Activated gamma-delta T cell treated with anti-CD3 and anti-CD28 coated beads, Interleukin-2, amount 50 U/mL, for 16 hours (primary cell): Measurements from ENCODE around the gene TSC22D1.
"Not testable (repeated sequence)": the region's sequence is repeated elsewhere in the genome, so short reads cannot be mapped to it uniquely, and the experiment has no call there.

Source experiments
- DNase-seq: peaks from one replicate; pipeline ENCODE4 v3.0.0-alpha.2; 2020; ENCODE audit warnings: low read depth

TSC22D1 gene

DNA sequence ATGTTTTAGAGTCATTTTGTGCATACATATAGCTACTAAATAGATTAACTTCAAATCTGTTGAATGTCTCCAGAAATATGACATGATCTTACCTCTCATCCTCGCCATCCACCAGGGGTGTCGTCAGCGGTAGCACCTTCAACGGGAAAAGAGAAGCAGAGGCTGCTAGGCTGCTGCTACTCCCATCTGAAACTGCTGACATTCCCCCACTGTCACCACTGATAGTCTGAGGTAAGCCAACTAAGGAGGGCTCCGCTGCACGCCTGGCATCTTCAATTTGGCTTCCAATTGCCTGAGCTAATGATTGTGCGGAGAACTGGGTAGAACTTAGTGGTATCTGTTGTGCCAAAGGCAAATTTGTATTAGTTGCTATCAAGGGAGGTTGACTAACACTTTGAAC, 3.1 kb downstream of the TSC22D1 start:
- DNase-seq: no peak

DNA sequence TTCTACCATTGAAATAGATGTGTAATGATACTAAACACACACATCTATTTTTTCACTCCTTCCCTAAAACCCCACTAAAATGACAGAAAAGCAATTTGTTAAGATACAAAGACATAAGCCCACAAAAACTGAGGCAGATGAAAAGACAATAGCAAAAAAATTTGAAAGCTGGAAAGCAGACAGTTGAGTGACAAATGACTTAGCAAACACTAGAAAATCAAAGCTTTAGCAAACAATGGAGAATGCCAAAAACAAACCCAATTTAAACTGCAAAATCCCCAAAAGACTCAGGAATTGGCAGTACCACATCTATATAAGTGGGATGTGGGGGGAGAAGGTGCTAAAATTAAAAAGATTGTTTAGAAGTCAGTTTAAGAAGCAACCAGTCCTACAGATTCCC, 9.5 kb downstream of the TSC22D1 start:
- DNase-seq: no peak

DNA sequence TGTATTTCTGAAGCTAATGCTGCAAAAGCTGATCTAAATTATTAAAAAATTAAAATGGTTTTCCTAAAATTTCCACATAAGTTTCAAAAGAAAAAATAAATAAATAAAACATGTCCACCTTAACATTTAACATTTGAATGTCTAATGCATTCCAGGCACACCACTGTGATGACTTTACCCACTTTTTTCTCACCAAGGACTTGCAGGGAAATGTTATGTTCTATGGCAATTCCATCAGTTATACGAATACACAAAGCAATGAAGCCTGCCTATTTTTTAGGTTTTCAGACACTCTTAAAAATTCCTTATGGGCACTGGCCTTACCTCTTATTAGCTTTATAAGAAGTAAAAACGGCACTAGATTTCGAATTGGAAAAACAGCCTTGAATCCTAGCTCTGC, 10.2 kb downstream of the TSC22D1 start:
- DNase-seq: no peak

DNA sequence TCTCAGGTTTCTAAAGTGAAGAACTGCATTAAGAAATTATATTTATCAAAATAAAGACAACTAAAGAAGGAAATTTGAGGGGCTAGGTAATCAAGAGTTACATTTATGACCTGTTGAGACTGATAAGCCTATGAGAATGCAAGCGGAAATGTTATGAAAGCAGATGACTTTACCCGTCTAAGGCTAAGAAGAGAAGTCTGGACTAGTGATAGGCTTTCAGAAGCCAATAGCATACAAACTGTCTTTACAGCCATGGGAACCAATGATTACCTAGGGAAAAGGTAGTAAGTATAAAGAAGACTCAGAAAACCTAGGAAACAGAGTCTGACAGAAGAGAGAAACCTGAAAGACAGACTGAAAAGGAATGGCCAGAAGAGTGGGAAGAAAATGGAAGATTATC, 11.2 kb downstream of the TSC22D1 start:
- DNase-seq: no peak

DNA sequence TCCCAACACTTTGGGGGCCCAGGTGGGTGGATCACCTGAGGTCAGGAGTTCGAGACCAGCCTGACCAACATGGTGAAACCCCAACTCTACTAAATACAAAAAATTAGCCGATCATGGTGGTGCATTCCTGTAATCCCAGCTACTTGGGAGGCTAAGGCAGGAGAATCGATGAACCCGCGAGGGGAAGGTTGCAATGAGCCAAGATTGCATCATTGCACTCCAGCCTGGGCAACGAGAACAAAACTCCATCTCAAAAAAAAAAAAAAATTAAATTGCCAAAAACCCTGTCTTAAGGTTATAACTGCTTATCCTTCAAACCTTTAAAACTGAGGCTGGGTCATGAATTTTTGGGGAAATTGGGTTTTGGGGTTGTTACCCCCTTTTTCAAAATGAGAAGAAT, 13.3 kb downstream of the TSC22D1 start:
- DNase-seq: not testable (repeated sequence)

DNA sequence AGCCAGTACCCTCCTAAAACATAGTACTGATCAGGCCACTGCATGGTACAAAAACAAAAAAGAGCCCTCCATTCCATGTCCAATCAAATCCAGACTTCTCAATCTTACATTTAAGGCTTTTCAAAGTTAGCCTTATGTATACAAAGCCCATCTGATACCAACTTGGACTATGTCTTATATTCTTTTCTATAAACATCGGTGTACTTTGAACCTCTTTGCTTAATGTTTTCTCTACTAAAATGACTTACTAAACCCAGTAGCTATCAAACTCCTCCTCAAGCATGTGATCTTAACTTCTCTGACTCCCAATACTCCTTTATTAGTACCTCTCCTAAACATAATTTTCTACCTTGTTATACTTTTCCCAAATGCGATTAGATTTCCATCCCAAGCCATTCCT, 14.8 kb downstream of the TSC22D1 start:
- DNase-seq: no peak

DNA sequence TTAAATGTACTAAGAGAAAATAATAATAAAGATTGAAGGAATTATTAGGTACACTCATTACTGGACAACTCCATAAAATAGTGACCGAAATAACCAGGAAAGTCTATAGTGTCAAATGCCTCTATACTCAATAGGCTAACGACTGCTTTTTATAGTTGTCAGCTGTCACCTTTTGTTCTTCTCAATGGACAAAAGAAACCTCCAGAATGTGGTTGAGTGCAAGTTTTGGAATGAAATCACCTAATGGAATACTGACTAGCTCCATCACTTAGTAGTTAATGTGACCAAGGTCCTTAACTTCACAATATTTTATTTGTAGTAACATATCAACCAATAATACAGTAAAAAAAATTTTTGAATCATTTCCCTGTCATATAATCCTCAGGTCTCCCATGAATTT, 18.1 kb downstream of the TSC22D1 start:
- DNase-seq: no peak

DNA sequence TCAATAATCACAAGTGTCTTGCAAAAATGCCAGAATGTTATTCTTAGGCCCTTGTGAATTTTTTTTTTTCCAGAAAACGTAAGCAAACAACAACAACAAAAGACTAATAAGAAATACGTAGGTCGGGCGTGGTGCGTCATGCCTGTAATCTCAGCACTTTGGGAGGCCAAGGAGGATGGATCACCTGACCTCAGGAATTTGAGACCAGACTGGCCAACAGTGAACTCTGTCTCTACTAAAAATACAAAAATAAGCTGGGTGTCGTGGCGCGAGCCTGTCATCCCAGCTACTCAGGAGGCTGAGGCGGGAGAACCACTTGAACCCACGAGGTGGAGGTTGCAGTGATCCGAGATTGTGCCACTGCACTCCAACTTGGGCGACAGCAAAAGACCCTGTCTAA, 20.9 kb downstream of the TSC22D1 start:
- DNase-seq: no peak

DNA sequence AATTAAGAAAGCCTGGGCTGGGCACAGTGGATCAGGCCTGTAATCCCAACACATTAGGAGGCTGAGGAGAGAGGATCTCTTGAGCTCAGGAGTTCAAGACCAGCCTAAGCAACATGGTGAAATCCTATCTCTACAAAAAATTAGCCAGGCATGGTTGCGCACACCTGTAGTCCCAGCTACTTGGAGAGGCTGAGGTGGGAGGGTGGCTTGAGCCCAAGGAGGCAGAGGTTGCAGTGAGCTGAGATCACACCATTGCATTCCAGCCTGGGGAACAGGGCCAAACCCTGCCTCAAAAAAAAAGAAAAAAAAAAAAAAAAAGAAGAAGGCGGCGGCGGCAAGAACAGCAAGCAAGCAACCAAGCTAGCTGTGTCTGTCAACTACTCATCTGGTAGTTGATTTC, 26.7 kb downstream of the TSC22D1 start:
- no peak for DNase-seq

DNA sequence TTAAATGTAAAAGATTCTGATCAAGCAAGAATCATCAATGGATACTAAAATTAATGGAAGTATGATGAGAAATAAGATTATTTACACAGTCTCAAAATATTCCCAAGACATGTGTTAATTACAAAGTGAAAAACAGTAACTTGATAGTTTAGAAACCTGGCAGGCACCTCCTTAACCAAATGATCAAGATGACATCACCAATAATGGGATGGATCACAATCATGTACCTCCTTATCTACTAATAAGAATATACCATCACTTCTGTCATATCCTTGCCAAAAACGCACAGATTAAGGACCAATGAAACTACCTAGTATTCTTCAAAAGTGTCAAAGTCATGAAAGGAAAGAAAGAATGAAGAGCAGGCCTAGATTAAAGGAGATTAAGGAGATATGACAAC, 30.0 kb downstream of the TSC22D1 start:
- DNase-seq: no peak

DNA sequence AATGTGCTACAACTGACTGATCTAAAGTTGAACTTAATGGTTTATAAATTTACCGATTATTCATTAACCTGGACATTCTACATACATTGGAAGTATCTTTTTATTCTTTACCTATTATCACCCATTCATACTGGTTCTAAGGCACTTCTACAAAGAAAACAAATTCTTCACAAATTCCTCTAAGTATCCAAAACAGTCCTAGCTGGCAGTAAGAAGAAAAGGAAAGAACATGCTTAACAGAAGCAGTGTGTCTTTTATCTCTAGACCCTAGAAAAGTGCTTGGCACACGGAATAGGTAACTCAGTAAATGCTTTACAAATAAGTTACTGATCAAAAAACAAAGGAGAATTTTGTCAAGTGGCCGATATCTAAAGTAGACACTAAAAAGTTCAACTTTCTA, 32.8 kb downstream of the TSC22D1 start:
- no peak for DNase-seq

DNA sequence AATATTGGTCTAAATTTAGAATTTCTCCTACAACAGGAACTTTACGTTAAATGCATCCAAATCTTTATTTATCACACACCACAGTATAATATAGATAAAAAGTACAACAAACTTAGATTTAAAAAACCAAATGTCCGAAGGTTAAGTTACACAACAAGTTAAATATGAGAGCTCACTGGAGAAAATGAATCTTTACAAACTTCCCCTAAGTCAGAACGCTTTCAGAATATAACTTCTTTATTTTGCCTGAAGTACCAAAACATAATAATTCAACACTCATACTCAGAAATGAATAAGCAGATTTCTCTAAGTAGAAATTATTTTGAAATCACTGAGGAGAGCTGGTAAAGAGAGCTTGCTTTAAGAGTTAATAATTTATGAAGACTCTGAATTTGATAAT, 33.8 kb downstream of the TSC22D1 start:
- DNase-seq: no peak

DNA sequence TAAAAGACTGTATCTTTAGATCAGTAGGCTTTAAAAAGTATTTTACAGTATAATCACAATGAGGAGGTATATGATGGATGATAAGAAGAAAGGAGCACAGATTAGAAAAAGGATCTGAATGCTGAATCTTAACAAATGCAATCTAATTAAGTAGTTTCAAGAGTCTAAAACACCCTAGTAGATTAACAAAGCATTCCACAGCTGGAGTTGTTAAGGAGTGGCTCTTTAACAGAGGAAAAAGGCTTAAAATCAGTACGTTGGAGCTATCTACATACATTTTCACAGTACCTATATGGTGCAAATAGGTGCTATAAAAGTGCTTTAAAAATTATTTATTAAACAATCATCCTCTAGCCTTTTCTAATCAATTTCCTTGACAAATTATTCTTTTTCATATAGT, 34.5 kb downstream of the TSC22D1 start:
- DNase-seq: no peak

DNA sequence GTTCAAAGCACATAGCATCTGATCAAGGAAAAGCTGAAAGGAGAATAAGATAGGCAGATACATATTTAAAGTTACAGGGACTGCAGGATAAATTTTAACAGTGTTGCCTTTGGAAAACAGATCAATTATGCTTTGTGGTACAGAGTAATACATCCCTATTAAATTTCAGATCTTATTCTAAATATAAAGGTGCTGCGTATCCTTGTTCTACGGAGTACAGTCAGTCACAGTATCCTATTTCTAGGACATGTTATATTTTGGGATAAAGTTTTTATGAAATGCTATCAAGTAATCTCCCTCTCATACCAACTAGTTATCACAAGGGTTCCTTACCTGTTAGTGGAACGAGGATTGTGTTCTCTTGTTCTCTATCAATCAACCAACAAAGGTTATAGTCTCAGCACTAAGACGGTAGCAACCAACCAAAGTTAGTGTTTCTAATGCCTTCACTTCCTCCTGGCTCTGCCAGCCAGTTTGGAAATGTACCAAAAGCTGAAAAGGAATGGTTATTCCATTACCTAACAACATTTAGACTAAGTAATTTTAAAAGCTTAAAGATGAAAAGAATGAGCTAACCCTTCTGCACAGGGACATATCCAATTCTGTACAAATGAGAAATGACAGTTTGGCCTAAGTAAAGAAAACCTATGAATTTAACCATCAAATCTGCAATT, 35.2 kb downstream of the TSC22D1 start:
- DNase-seq: no peak

DNA sequence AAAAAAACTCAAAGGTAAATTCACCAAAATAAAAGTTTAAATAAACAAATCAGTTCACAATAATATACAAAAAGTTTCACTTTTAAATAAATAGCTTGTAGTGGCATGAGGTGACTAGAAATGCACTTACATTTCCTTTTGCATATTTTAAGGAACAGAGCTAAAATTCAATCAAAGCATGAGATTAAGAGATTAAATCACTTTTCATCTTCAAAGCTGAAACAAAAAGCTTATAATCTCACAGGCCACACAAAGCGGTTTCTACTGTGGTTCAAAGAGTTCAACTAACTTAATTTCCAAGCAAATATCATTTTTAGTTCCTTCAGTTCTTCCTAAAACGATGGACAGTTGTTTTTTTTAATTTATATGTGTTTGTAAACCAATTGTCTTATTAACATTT, 38.9 kb downstream of the TSC22D1 start:
- DNase-seq: no peak

DNA sequence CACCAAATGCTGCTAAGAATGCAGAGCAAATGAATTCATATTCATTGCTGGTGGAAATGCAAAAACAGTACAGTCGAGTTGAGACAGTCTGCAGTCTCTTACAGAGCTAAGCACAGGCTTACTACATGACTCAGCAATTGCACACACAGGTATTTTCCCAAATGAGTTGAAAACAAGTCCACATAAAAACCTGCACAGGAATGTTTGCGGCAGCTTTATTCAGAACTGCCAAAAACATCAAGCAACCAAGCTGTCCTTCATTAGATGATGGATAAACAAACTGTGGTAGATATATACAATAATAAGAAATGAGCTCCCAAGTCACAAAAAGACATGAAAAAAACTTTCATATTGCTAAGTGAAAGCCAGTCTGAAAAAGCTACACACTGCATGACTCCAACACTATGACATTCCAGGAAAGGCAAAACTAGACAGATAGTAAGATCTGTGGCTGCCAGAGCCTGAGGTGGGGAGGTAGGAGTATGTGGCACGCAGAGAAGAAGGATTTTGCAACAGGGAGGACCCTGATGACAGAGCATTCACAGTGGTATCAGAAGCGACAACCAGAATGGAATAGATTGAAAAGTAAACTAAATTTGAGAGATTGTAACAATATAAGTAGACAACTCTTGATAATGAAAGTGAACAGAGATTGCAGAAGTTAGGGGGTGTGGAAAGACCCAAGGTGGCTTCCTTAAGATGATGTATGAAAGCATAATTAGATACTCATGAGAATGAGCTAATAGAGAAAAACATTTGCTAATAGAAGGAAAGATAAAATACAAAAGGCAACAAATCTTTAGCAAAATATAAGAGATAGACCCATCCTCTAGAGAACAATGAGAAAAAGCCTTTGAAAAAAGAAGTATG, 52.7 kb downstream of the TSC22D1 start:
- no peak for DNase-seq

DNA sequence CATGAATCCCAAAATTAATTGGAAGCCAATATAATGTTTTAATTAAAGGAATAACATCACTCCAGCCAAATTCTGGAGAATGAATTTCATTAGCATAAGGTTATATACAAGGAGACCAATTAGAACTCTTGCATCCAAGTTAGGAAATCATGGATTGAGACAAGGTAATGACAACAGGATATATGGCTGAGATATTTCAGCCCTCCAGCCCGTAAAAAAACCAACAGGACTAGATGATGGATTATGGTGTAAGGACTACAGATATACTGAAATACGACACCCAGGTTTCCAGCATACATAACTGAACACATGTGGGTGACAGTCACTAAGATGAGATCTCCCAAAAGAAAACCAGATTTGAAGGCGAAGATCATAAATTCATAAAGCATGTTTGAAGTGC, 56.5 kb downstream of the TSC22D1 start:
- DNase-seq: no peak

DNA sequence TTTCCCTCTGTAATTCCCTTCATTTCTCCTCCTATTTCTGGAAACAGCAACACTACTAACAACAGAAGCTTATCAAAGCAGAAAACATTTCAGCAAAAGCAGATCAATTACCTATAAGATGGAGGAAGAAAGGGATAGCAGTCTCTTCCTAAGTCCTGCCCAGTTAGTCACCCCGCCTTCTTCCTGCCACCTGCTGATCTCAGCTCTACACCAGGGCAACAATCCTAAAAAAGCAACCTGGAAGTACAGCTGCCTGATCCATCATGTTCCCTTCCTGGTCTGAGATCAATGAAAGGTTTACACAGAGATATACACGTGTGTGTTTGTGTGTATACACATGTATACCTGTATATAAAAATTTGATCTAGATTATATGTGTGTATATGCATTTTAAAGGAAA, 59.4 kb downstream of the TSC22D1 start:
- no peak for DNase-seq

DNA sequence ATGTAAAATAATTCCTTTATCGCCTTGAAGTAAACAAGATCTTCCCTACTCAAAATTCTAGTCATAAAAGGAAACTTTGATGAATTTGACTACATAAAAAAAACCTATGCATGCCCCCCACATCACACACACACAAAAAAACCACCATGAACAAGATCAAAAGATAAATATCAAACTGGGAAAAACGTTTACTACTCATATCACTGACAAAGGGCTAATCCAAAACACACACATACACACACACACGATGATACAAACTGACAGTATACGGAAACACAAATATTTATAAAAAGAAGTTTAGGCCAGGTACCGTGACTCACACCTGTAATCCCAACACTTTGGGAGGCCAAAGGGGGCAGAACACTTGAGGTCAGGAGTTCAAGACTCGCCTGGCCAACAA, 61.9 kb downstream of the TSC22D1 start:
- no peak for DNase-seq

DNA sequence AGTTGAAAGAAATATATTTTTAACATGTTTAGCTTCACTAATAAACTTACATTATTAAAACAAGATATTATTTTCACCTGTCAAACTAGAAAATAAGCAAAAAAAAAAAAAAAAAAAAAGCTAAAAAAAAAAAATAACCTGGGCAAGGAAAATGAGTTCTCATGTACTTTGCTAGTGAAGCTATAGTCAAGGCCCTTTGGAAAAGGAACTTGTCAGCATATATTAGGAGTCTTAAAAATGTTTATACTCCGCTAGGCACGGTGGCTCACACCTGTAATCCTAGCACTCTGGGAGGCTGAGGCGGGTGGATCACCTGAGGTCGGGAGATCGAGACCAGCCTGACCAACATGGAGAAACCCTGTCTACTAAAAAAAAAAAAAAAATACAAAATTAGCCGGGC, 66.3 kb downstream of the TSC22D1 start:
- DNase-seq: not testable (repeated sequence)

DNA sequence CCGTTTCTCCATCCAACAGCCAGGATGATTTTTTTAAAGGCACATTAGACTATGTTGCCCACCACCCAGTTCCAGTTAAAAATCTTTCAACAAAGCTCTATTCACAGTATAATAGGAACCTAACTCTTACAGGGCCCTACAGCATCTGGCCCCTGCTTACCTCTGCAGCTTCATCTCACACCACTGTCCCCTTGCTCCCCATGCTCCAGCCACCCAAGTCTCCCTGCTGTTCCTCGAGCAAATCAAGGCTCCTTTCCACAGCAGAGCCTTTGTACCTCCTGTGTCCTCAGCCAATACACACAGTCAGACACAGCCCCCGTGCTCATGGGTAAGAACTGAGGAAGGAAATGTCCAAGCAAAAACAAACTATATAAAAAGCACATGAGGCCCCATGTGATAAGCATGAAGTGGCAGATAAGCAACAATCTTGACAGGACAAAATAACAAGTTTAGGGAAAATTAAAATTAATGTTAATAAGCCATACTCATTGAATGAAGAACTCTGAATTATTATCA, 67.5 kb downstream of the TSC22D1 start:
- DNase-seq: no peak

DNA sequence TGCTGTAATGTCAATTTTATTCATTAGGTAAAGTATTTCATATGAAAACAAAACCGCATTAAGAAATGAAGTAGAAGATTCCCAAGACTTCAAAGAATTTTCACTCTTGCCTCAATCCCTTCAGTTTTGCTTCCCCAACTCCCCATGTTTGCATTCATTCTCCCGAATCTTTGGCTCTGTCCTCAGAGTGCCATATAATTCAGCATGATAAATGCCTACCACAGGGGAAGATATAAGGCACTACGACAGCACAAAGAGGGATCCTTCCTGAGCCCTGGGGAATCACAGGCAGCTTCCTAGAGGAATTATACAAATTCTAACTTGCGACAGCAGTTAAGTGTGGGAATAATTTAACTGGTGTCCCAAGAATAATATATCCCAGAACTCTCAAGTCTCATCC, 68.5 kb downstream of the TSC22D1 start:
- no peak for DNase-seq

DNA sequence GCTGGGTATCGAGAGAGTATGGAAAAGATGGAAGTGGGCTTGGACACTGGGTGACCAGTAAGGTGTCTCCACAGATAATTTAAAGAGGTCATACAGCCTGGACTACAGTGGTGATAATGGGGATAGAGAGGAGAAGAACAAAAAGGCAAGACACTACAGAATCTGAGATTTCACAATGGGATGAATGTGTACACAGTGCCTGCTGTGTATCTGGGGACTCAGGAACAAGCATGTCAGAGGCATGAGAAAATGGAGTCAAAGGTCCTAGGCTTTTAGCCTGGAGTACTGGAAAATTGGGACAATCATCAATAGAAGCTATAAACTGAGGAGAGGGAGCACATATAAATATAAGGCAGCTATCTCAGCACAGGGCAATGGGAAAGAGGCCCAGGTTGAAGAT, 69.4 kb downstream of the TSC22D1 start:
- no peak for DNase-seq

DNA sequence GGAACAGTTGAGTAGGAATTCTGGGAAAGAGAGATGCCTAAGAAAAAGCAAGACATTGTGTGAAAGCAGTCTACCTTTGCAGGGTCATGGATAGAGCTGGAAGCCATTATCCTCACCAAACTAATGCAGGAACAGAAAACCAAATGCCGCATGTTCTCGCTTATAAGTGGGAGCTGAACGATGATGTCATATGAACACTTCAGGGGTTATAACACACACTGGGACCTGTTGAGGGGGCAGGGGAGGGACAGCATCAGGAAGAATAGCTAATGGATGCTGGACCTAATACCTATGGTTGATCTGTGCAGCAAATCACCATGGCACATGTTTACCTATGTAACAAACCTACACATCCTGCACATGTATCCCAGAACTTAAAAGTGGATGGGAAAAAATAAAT, 69.9 kb downstream of the TSC22D1 start:
- DNase-seq: no peak
